Measurements from ENCODE around the gene PAM.

The PAM gene

DNA sequence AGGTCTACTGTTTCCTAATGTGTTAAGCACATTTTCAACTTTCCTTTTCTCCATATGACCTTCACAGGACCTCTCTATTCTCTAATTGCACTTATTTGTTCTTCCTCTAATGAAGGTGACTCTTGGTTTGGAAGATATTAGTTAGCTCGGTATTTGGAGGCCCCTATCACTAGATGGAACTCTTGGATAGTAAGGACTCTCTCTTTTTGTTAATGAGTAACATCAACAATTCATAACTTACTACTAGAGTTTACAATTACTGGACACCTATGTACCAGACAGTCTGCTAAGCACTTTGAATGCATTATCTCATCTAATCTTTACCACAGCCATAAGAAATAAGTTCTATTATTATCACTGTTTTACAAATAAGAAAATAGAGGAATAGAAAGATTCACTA, 23.4 kb upstream of the PAM start (continued):
- TF ChIP-seq PATZ1 (CRISPR knock-in tag; IDR thresholded peaks at IDR 0.05; ENCODE audit: borderline replicate concordance) = no peak

DNA sequence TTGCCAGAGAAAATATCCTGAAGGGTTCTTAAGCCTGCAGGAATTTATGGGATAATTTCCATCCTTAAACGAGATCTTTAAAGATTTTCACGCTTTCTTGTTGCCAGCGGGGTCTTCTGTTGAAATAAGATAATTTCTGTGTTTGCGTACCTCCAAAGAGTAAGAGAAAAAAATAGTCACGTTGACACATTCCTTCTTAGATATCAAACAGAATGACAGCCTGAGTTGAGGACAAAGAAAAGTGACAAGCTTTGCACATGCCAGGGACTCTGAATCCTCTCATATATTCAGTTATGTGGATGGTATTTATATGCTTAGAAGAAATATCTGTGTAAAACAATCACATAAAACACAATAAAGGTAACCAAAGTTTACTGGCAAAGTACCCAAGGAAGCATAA, 21.6 kb upstream of the PAM start:
- no peak for TF ChIP-seq POU6F1 (CRISPR knock-in tag; IDR thresholded peaks at IDR 0.05; ENCODE audit: borderline replicate concordance, low read depth)
- TF ChIP-seq ZFP30 (CRISPR knock-in tag; IDR thresholded peaks at IDR 0.05) = no peak
- TF ChIP-seq CREB5 (CRISPR knock-in tag; IDR thresholded peaks at IDR 0.05; ENCODE audit: low read depth) = no peak
- no peak for TF ChIP-seq ZC3H10 (CRISPR knock-in tag; IDR thresholded peaks at IDR 0.05)
- TF ChIP-seq PATZ1 (CRISPR knock-in tag; IDR thresholded peaks at IDR 0.05; ENCODE audit: borderline replicate concordance) = no peak
- TF ChIP-seq ZNF565 (CRISPR knock-in tag; conservative IDR thresholded peaks at IDR 0.05; ENCODE audit: low read depth) = no peak
- no peak for TF ChIP-seq OSR1 (CRISPR knock-in tag; IDR thresholded peaks at IDR 0.05)
- TF ChIP-seq CSDC2 (CRISPR knock-in tag; IDR thresholded peaks at IDR 0.05) = no peak
- TF ChIP-seq ESRRG (CRISPR knock-in tag; IDR thresholded peaks at IDR 0.05) = no peak
- TF ChIP-seq ZNF70 (CRISPR knock-in tag; IDR thresholded peaks at IDR 0.05) = no peak
- TF ChIP-seq ZNF8 (CRISPR knock-in tag; IDR thresholded peaks at IDR 0.05) = no peak
- no peak for TF ChIP-seq PPARA (CRISPR knock-in tag; IDR thresholded peaks at IDR 0.05; ENCODE audit: borderline replicate concordance)
- TF ChIP-seq GLIS3 (CRISPR knock-in tag; IDR thresholded peaks at IDR 0.05) = no peak
- no peak for TF ChIP-seq SNAI2 (CRISPR knock-in tag; IDR thresholded peaks at IDR 0.05)
- no peak for ATAC-seq

GRCh38 chr5:102737161-102737560, 17.9 kb upstream of the PAM start:
- TF ChIP-seq ZNF70 (CRISPR knock-in tag; IDR thresholded peaks at IDR 0.05) (no peak), ESRRG (CRISPR knock-in tag; IDR thresholded peaks at IDR 0.05) (no peak), CSDC2 (CRISPR knock-in tag; IDR thresholded peaks at IDR 0.05) (no peak), ZNF8 (CRISPR knock-in tag; IDR thresholded peaks at IDR 0.05) (no peak), POU6F1 (CRISPR knock-in tag; IDR thresholded peaks at IDR 0.05; ENCODE audit: borderline replicate concordance, low read depth) (no peak), CREB5 (CRISPR knock-in tag; IDR thresholded peaks at IDR 0.05; ENCODE audit: low read depth) (no peak), ZFP30 (CRISPR knock-in tag; IDR thresholded peaks at IDR 0.05) (no peak), TSHZ2 (CRISPR knock-in tag; IDR thresholded peaks at IDR 0.05) (no peak), CSRNP3 (CRISPR knock-in tag; IDR thresholded peaks at IDR 0.05) (no peak), RARB (CRISPR knock-in tag; IDR thresholded peaks at IDR 0.05) (no peak)
- no peak for ATAC-seq

All from SK-N-SH treated with all-trans-retinoic acid at 6 μM for 48 hours (cell line).